Endothelial cell of umbilical vein (primary cell): Measurements from ENCODE around the gene AASDHPPT. TPM values are rescaled to one million over a fixed set of nuclear protein-coding genes. Genes with fewer than 3 reads are reported as not detected.

ENCODE experiments used
- BruUV-seq: library from RNA; stranded (reverse); fragments of 400-500 nt; replicated peaks from 2 replicates; lab custom pipeline; 2021; lab: Mats Ljungman, UMichigan
- CTCF ChIA-PET: fragments of 300-600, 350-600 bp; sonication (Branson Sonifier 250); formaldehyde crosslinking; loops from one replicate; lab custom pipeline; 2021; ENCODE audit warnings: antibody characterized with exemption, inconsistent platforms; lab: Charles Lee
- POLR2A ChIA-PET: fragments of 300-600, 350-600 bp; sonication (Branson Sonifier 250); formaldehyde crosslinking; loops from one replicate; lab custom pipeline; 2021; ENCODE audit warnings: antibody characterized with exemption, inconsistent platforms; lab: Charles Lee
- DNase-seq: peaks from one replicate; pipeline ENCODE4 v3.0.0-alpha.2; 2011; ENCODE audit warnings: low read depth, low spot score
- FAIRE-seq: peaks from 2 replicates; lab custom pipeline; 2011; peaks lifted over from hg19 to GRCh38; lab: Jason Lieb, UNC
- H2AFZ ChIP-seq: 2 replicates; pipeline ENCODE4 v1.6.0; 2012; ENCODE audit warnings: low read depth, low read length, control low read depth, inconsistent platforms
- H3K27ac ChIP-seq: 2 replicates; pipeline ENCODE4 v1.5.1; 2011; ENCODE audit warnings: low read depth, mild to moderate bottlenecking, control low read depth, low read length, moderate library complexity; ENCODE audit not compliant: insufficient read depth
- H3K27me3 ChIP-seq, 2 experiments: 2 replicates each; pipeline versions ENCODE4 v1.6.0 to v1.6.1; 2011; ENCODE audit warnings: low read length in 2 of 2, mixed read lengths in 1 of 2; ENCODE audit not compliant: control insufficient read depth in 2 of 2, insufficient read depth in 2 of 2
- H3K36me3 ChIP-seq, 2 experiments: 2 replicates in 1 of 2; 3 replicates in 1 of 2; pipeline ENCODE4 v1.5.1; 2011; ENCODE audit warnings: low read length in 2 of 2, mild to moderate bottlenecking in 1 of 2, moderate library complexity in 1 of 2; ENCODE audit not compliant: control insufficient read depth in 2 of 2, insufficient read depth in 2 of 2; ENCODE audit errors: extremely low read depth in 1 of 2
- H3K4me1 ChIP-seq: 3 replicates; pipeline ENCODE4 v1.5.1; 2011; ENCODE audit warnings: mild to moderate bottlenecking, low read length; ENCODE audit not compliant: control insufficient read depth, insufficient read depth; ENCODE audit errors: extremely low read depth
- H3K4me2 ChIP-seq: 2 replicates; pipeline ENCODE4 v1.6.1; 2011; ENCODE audit warnings: low read length, control low read depth, mixed read lengths; ENCODE audit not compliant: insufficient read depth
- H3K4me3 ChIP-seq, 3 experiments: fragments of 200-600 bp in 1 of 3; sonication (generic), shearing (Covaris generic) in 1 of 3; replicated peaks in 1 of 3; 2 replicates each; pipeline ENCODE4 v1.5.1; 2011 to 2016; ENCODE audit warnings: control low read depth in 3 of 3, low read length in 3 of 3, mild to moderate bottlenecking in 2 of 3, inconsistent platforms in 1 of 3, low read depth in 1 of 3, moderate library complexity in 1 of 3; ENCODE audit not compliant: insufficient read depth in 1 of 3
- H3K79me2 ChIP-seq: 2 replicates; pipeline ENCODE4 v1.6.0; 2012; ENCODE audit warnings: low read length, inconsistent platforms; ENCODE audit not compliant: control insufficient read depth, insufficient read depth
- H3K9ac ChIP-seq: replicated peaks from 2 replicates; pipeline ENCODE3; 2011; ENCODE audit warnings: low read length, control low read depth; ENCODE audit not compliant: insufficient read depth; ENCODE audit errors: extremely low read depth
- H3K9me1 ChIP-seq: replicated peaks from 3 replicates; pipeline ENCODE4 v1.6.0; 2011; ENCODE audit warnings: mild to moderate bottlenecking, low read length; ENCODE audit not compliant: control insufficient read depth, insufficient read depth; ENCODE audit errors: extremely low read depth
- H3K9me3 ChIP-seq: replicated peaks from 2 replicates; pipeline ENCODE4 v1.5.1; 2012; ENCODE audit warnings: low read length, inconsistent platforms; ENCODE audit not compliant: control insufficient read depth, insufficient read depth
- H4K20me1 ChIP-seq: replicated peaks from 2 replicates; pipeline ENCODE3; 2011; ENCODE audit warnings: mild to moderate bottlenecking, low read length; ENCODE audit not compliant: control insufficient read depth, insufficient read depth; ENCODE audit errors: extremely low read depth
- CTCF ChIP-seq, 2 donors: IDR thresholded peaks; 1 replicate in 1 of 2; 2 replicates in 1 of 2; pipeline ENCODE4 v1.5.1; 2011; ENCODE audit warnings: low read length in 2 of 2, mild to moderate bottlenecking in 2 of 2, moderate library complexity in 2 of 2, control low read depth in 1 of 2, inconsistent platforms in 1 of 2, low read depth in 1 of 2; ENCODE audit not compliant: insufficient read depth in 1 of 2; ENCODE audit errors: extremely low read depth in 1 of 2
- EZH2 ChIP-seq: IDR thresholded peaks from 2 replicates; pipeline ENCODE4 v1.6.1; 2012; ENCODE audit warnings: borderline replicate concordance, low read depth, mild to moderate bottlenecking, moderate library complexity, low read length, inconsistent platforms; ENCODE audit not compliant: severe bottlenecking
- FOS ChIP-seq: IDR thresholded peaks from 2 replicates; pipeline ENCODE4 v1.6.1; 2011; ENCODE audit warnings: mild to moderate bottlenecking, low read length, moderate library complexity, borderline replicate concordance; ENCODE audit not compliant: insufficient read depth
- GATA2 ChIP-seq: IDR thresholded peaks from 2 replicates; pipeline ENCODE4 v1.7.0; 2011; ENCODE audit warnings: low read depth, mild to moderate bottlenecking, moderate library complexity, mixed read lengths, low read length; ENCODE audit not compliant: insufficient read length, insufficient read depth
- JUN ChIP-seq: IDR thresholded peaks from 2 replicates; pipeline ENCODE4 v1.6.1; 2011; ENCODE audit warnings: borderline replicate concordance, low read depth; ENCODE audit not compliant: insufficient read length, insufficient read depth
- MAX ChIP-seq: IDR thresholded peaks from 2 replicates; pipeline ENCODE4 v1.6.1; 2011; ENCODE audit not compliant: insufficient read depth, insufficient read length
- MYC ChIP-seq: IDR thresholded peaks from one replicate; pipeline ENCODE4 v1.6.1; 2011; ENCODE audit warnings: mild to moderate bottlenecking, low read depth, low read length
- POLR2A ChIP-seq: IDR thresholded peaks from 2 replicates; pipeline ENCODE4 v1.6.1; 2012; ENCODE audit warnings: low read depth, mild to moderate bottlenecking, control low read depth, low read length
- POLR2AphosphoS5 ChIP-seq: IDR thresholded peaks from 2 replicates; pipeline ENCODE4 v1.6.1; 2012; ENCODE audit warnings: low read depth, mild to moderate bottlenecking, control low read depth, low read length, moderate library complexity; ENCODE audit not compliant: insufficient read depth
- dilution Hi-C: fragments of 300-500 bp; cut with MboI; formaldehyde crosslinking; loops from one replicate; pipeline ENCODE4 v1.15.0; 2019; ENCODE audit warnings: low sequenced_read_pairs; ENCODE audit not compliant: extremely low pct_ligation_motif_present
- intact Hi-C: fragments of 100-400 bp; cut with micrococcal nuclease; formaldehyde crosslinking; loops from one replicate; pipeline ENCODE4 v1.10.0; 2022
- polyA plus RNA-seq, 4 experiments: library from polyadenylated mRNA; depleted of rRNA in 3 of 4; stranded (reverse) in 3 of 4; unstranded in 1 of 4; fragments of >200 nt; gene quantifications; 2 replicates each; pipeline versions ENCODE4 v1.2.1 to v1.2.3, GENCODE V29; 2011 to 2012; ENCODE audit warnings: missing spikeins in 1 of 4
- total RNA-seq: library from RNA; stranded (reverse); gene quantifications from 2 replicates; pipeline ENCODE4 v1.2.3, GENCODE V29; 2021

Gene AASDHPPT
- total and polyA plus RNA-seq, 2 donors (not counting 3 experiments of a cell fraction or from before 2014, with no cell fraction given) = 14.3 to 34.2 TPM

GRCh38 chr11:106047631-106048030, 29.8 kb upstream of the AASDHPPT start:
- no peak for TF ChIP-seq JUN
- TF ChIP-seq CTCF (IDR thresholded peaks at IDR 0.05; ENCODE audit: extremely low read depth in 1 of 2, insufficient read depth in 1 of 2, low read depth in 1 of 2, low read length in 2 of 2) = no peak
- no peak for TF ChIP-seq GATA2
- TF ChIP-seq EZH2 = no peak
- TF ChIP-seq MYC = no peak
- TF ChIP-seq MAX = no peak
- no peak for TF ChIP-seq FOS
- TF ChIP-seq POLR2AphosphoS5 = no peak
- TF ChIP-seq POLR2A = no peak
- Histone ChIP-seq H3K36me3 (no peaks in the 10 kb centered on the region), H2AFZ (no peak overlapping the region), H3K4me3 (no peak overlapping the region), H3K9me3 (no peaks in the 10 kb centered on the region), H3K9ac (no peak overlapping the region), H3K27ac (no peak overlapping the region), H3K4me2 (no peak overlapping the region), H3K9me1 (no peaks in the 10 kb centered on the region), H4K20me1 (no peaks in the 10 kb centered on the region), H3K79me2 (no peaks in the 10 kb centered on the region), H3K4me1 (no peaks in the 10 kb centered on the region), H3K27me3 (no peaks in the 10 kb centered on the region)
- intact Hi-C loops (loop anchor here (1.0 kb wide), 1 partner anchor 29 kb away; no protein-coding TSS in a partner anchor), dilution Hi-C loops (no loop called here)
- DNase-seq (no peak), FAIRE-seq (no peak)
- ChIA-PET POLR2A (no interaction called here), CTCF (interaction anchor here (1.5 kb wide), 1 partner anchor 10 kb away, joined by 3 read pairs; no protein-coding TSS in a partner anchor)
- BruUV-seq = no TSS peak
